NCI-H2107 treated with DMSO at 0.1 percent for 48 hours (cell line): ENCODE results near the gene PSAP.

Source experiments
- DNase-seq: peaks from one replicate; lab custom pipeline; 2025; ENCODE audit not compliant: unreplicated experiment; lab: John Stamatoyannopoulos, UW

Gene PSAP

GRCh38 chr10:71829171-71829570 lies 21.9 kb downstream of the PSAP start:
- no peak for DNase-seq

GRCh38 chr10:71828702-71829101 lies 22.3 kb downstream of the PSAP start:
- no peak for DNase-seq

GRCh38 chr10:71827852-71828251 lies 23.2 kb downstream of the PSAP start:
- no peak for DNase-seq

- DNase-seq = no peak
Measured at GRCh38 chr10:71825217-71825616, 25.8 kb downstream of the PSAP start.

- no peak for DNase-seq
Measured at GRCh38 chr10:71824333-71824732, 26.7 kb downstream of the PSAP start.

GRCh38 chr10:71823356-71823755 lies 27.7 kb downstream of the PSAP start:
- DNase-seq = no peak

GRCh38 chr10:71821909-71822763 lies 28.9 kb downstream of the PSAP start:
- DNase-seq = no peak

- no peak for DNase-seq
Measured at GRCh38 chr10:71820966-71821365, 30.1 kb downstream of the PSAP start.

GRCh38 chr10:71819985-71820384 lies 31.1 kb downstream of the PSAP start:
- DNase-seq = no peak

- DNase-seq = no peak
Measured at GRCh38 chr10:71819441-71819861, 31.6 kb downstream of the PSAP start.

- no peak for DNase-seq
Measured at GRCh38 chr10:71818674-71819260, 32.3 kb downstream of the PSAP start.

GRCh38 chr10:71817831-71818655 lies 33.0 kb downstream of the PSAP start:
- no peak for DNase-seq

GRCh38 chr10:71816936-71817618 lies 34.0 kb downstream of the PSAP start:
- DNase-seq = no peak

GRCh38 chr10:71816421-71816851 lies 34.6 kb downstream of the PSAP start:
- no peak for DNase-seq

- DNase-seq = no peak
Measured at GRCh38 chr10:71815515-71816130, 35.4 kb downstream of the PSAP start.

GRCh38 chr10:71814922-71815411 lies 36.1 kb downstream of the PSAP start:
- no peak for DNase-seq

- no peak for DNase-seq
Measured at GRCh38 chr10:71812913-71813590, 38.0 kb downstream of the PSAP start.

- no peak for DNase-seq
Measured at GRCh38 chr10:71812016-71812912, 38.8 kb downstream of the PSAP start.

- no peak for DNase-seq
Measured at GRCh38 chr10:71811351-71811750, 39.7 kb downstream of the PSAP start.
